Prostate gland (tissue), 2 donors: ENCODE measurements around the gene SMARCD1.

Experiments
- POLR2A ChIP-seq: fragments of 450-650 bp; IDR thresholded peaks from one replicate; pipeline ENCODE4 v1.6.1; 2016; ENCODE audit warnings: antibody characterized with exemption, mild to moderate bottlenecking
- TF ChIP-seq, protein P1 (sequence below), 4 experiments: fragments of 200-600 bp in 2 of 4; fragments of 450-650 bp in 2 of 4; sonication (generic) in 2 of 4; IDR thresholded peaks; 1 replicate in 3 of 4; 2 replicates in 1 of 4; pipeline ENCODE4 v1.5.1; 2016 to 2019; ENCODE audit warnings: antibody characterized with exemption in 4 of 4, mild to moderate bottlenecking in 2 of 4, moderate library complexity in 2 of 4

- TF ChIP-seq POLR2A: no peak
- TF ChIP-seq, protein P1, sequence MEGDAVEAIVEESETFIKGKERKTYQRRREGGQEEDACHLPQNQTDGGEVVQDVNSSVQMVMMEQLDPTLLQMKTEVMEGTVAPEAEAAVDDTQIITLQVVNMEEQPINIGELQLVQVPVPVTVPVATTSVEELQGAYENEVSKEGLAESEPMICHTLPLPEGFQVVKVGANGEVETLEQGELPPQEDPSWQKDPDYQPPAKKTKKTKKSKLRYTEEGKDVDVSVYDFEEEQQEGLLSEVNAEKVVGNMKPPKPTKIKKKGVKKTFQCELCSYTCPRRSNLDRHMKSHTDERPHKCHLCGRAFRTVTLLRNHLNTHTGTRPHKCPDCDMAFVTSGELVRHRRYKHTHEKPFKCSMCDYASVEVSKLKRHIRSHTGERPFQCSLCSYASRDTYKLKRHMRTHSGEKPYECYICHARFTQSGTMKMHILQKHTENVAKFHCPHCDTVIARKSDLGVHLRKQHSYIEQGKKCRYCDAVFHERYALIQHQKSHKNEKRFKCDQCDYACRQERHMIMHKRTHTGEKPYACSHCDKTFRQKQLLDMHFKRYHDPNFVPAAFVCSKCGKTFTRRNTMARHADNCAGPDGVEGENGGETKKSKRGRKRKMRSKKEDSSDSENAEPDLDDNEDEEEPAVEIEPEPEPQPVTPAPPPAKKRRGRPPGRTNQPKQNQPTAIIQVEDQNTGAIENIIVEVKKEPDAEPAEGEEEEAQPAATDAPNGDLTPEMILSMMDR (IDR thresholded peaks at IDR 0.05): no peak
These were observed 15.6 kb upstream of the SMARCD1 start for GRCh38 chr12:50069539-50069938.
